HepG2 (cell line): ENCODE measurements around the gene TJAP1. TPM values are rescaled to one million over a fixed set of nuclear protein-coding genes. Genes with fewer than 3 reads are reported as not detected.

ENCODE experiments used
- AGO1 ChIP-seq: fragments of 200-400 bp; formaldehyde crosslinking; IDR thresholded peaks from 2 replicates; pipeline ENCODE4 v1.6.1; 2017; ENCODE audit warnings: mild to moderate bottlenecking, low read depth, low read length, moderate library complexity; ENCODE audit not compliant: poor library complexity, severe bottlenecking
- ARID2 ChIP-seq: sonication (generic); formaldehyde crosslinking; IDR thresholded peaks from 2 replicates; pipeline ENCODE4 v1.8.1; 2022; ENCODE audit warnings: mild to moderate bottlenecking, missing genetic modification reagents, borderline replicate concordance
- ATF3 ChIP-seq: sonication (generic); formaldehyde crosslinking; IDR thresholded peaks from 2 replicates; pipeline ENCODE4 v1.4.0; 2020; ENCODE audit warnings: missing genetic modification reagents
- ATF7 ChIP-seq, 2 experiments: fragments of 450-650 bp in 1 of 2; sonication (generic) in 1 of 2; formaldehyde crosslinking in 1 of 2; IDR thresholded peaks; 2 replicates each; pipeline versions ENCODE4 v1.4.0 to v1.6.1; 2016 to 2020; ENCODE audit warnings: antibody characterized with exemption in 1 of 2, mild to moderate bottlenecking in 1 of 2, missing genetic modification reagents in 1 of 2
- EHMT2 ChIP-seq: fragments of 200-600 bp; sonication (generic); IDR thresholded peaks from 2 replicates; pipeline ENCODE4 v1.7.0; 2017; ENCODE audit warnings: antibody characterized with exemption, low read depth, low read length, borderline replicate concordance
- FOSL2 ChIP-seq: sonication (generic); formaldehyde crosslinking; IDR thresholded peaks from 2 replicates; pipeline ENCODE4 v1.4.0; 2020; ENCODE audit warnings: missing genetic modification reagents
- FOXK1 ChIP-seq: sonication (generic); formaldehyde crosslinking; IDR thresholded peaks from 2 replicates; pipeline ENCODE4 v1.4.0; 2020; ENCODE audit warnings: low read depth, missing genetic modification reagents, borderline replicate concordance
- GPN1 ChIP-seq: sonication (generic); formaldehyde crosslinking; IDR thresholded peaks from 2 replicates; pipeline ENCODE4 v1.5.1; 2020; ENCODE audit warnings: missing genetic modification reagents, borderline replicate concordance
- HBP1 ChIP-seq: IDR thresholded peaks from 2 replicates; pipeline ENCODE4 v1.6.1; 2016; ENCODE audit warnings: low read depth, control low read depth
- HOXA9 ChIP-seq: sonication (generic); formaldehyde crosslinking; IDR thresholded peaks from 2 replicates; pipeline ENCODE4 v1.8.1; 2022; ENCODE audit warnings: missing genetic modification reagents, mild to moderate bottlenecking, moderate library complexity, borderline replicate concordance
- KMT2B ChIP-seq: IDR thresholded peaks from 2 replicates; pipeline ENCODE4 v1.6.1; 2016; ENCODE audit warnings: missing genetic modification reagents, missing compliant biosample characterization
- MAFG ChIP-seq: sonication (generic); formaldehyde crosslinking; IDR thresholded peaks from 2 replicates; pipeline ENCODE4 v1.5.1; 2020; ENCODE audit warnings: mild to moderate bottlenecking, missing genetic modification reagents
- NKX3-1 ChIP-seq: sonication (generic); formaldehyde crosslinking; IDR thresholded peaks from 2 replicates; pipeline ENCODE4 v1.5.0; 2020; ENCODE audit warnings: missing genetic modification reagents
- RFXANK ChIP-seq: IDR thresholded peaks from 2 replicates; pipeline ENCODE4 v1.6.1; 2016
- RNF2 ChIP-seq: fragments of 450-650 bp; conservative IDR thresholded peaks from 2 replicates; pipeline ENCODE4 v1.6.1; 2016; ENCODE audit warnings: low read depth
- SRY ChIP-seq: sonication (generic); formaldehyde crosslinking; IDR thresholded peaks from 2 replicates; pipeline ENCODE4 v1.8.0; 2022; ENCODE audit warnings: mild to moderate bottlenecking, missing genetic modification reagents
- TCF7 ChIP-seq: sonication (generic); IDR thresholded peaks from 2 replicates; pipeline ENCODE4 v1.6.1; 2016; ENCODE audit warnings: antibody characterized with exemption, low read depth
- ZBTB20 ChIP-seq: sonication (generic); formaldehyde crosslinking; IDR thresholded peaks from 2 replicates; pipeline ENCODE4 v1.8.1; 2023; ENCODE audit warnings: missing genetic modification reagents, low read depth, mild to moderate bottlenecking, borderline replicate concordance
- ZBTB25 ChIP-seq: IDR thresholded peaks from 2 replicates; pipeline ENCODE4 v1.6.1; 2018; ENCODE audit warnings: missing genetic modification reagents
- ZBTB37 ChIP-seq: sonication (generic); formaldehyde crosslinking; IDR thresholded peaks from 2 replicates; pipeline ENCODE4 v1.4.0; 2020; ENCODE audit warnings: mild to moderate bottlenecking, missing genetic modification reagents
- ZBTB8A ChIP-seq: sonication (generic); formaldehyde crosslinking; IDR thresholded peaks from 2 replicates; pipeline ENCODE4 v1.4.0; 2020; ENCODE audit warnings: mild to moderate bottlenecking, low read depth, missing genetic modification reagents, borderline replicate concordance
- ZFP62 ChIP-seq: sonication (generic); formaldehyde crosslinking; IDR thresholded peaks from 2 replicates; pipeline ENCODE4 v1.4.0; 2020; ENCODE audit warnings: missing genetic modification reagents
- ZNF292 ChIP-seq: sonication (generic); formaldehyde crosslinking; IDR thresholded peaks from 2 replicates; pipeline ENCODE4 v1.8.1; 2022; ENCODE audit warnings: mild to moderate bottlenecking, low read depth, missing genetic modification reagents, borderline replicate concordance
- ZNF30 ChIP-seq: sonication (generic); formaldehyde crosslinking; IDR thresholded peaks from 2 replicates; pipeline ENCODE4 v1.5.0; 2020; ENCODE audit warnings: mild to moderate bottlenecking, missing genetic modification reagents
- ZNF672 ChIP-seq: sonication (generic); formaldehyde crosslinking; IDR thresholded peaks from 2 replicates; pipeline ENCODE4 v1.8.1; 2022; ENCODE audit warnings: missing genetic modification reagents
- ZNF775 ChIP-seq: sonication (generic); formaldehyde crosslinking; IDR thresholded peaks from 2 replicates; pipeline ENCODE4 v1.4.0; 2020; ENCODE audit warnings: missing genetic modification reagents, mild to moderate bottlenecking, moderate library complexity, borderline replicate concordance
- ZNF83 ChIP-seq: sonication (generic); formaldehyde crosslinking; IDR thresholded peaks from 2 replicates; pipeline ENCODE4 v1.4.0; 2020; ENCODE audit warnings: missing genetic modification reagents, mild to moderate bottlenecking, borderline replicate concordance
- ZSCAN22 ChIP-seq: sonication (generic); formaldehyde crosslinking; IDR thresholded peaks from 2 replicates; pipeline ENCODE4 v1.4.0; 2020; ENCODE audit warnings: mild to moderate bottlenecking, missing genetic modification reagents
- polyA plus RNA-seq, 8 experiments: library from polyadenylated mRNA; depleted of rRNA in 3 of 8; stranded (reverse) in 7 of 8; unstranded in 1 of 8; fragments of >200 nt; fragmentation: Illumina TruSeq in 4 of 8; extraction: Trizol in 4 of 8; gene quantifications; 2 replicates each; pipeline versions ENCODE4 v1.2.1 to v1.2.3, GENCODE V29; 2011 to 2016; ENCODE audit warnings: low read depth in 4 of 8, missing spikeins in 1 of 8, mixed read lengths in 1 of 8; ENCODE audit not compliant: insufficient read depth in 1 of 8
- total RNA-seq, 5 experiments: library from RNA; depleted of rRNA; stranded (reverse); fragments of >200 nt; fragmentation: Illumina TruSeq; extraction: Trizol; gene quantifications; 2 replicates each; pipeline ENCODE4 v1.2.3, GENCODE V29; 2016; ENCODE audit warnings: low read depth in 1 of 5

Gene TJAP1
- total and polyA plus RNA-seq, 2 of the 13 experiments (the other 11 are each of a cell fraction or from before 2014, with no cell fraction given) = 15.7 to 41.6 TPM

GRCh38 chr6:43496370-43497128 lies 19.2 kb downstream of the TJAP1 start (continued):
- peak; percentile 66; the same call in 1 of the 2 replicates for TF ChIP-seq HBP1 (CRISPR knock-in tag)
- TF ChIP-seq GPN1 (CRISPR knock-in tag) = no peak
- no peak for TF ChIP-seq TCF7
- no peak for TF ChIP-seq ZNF30
- no peak for TF ChIP-seq ZNF292 (CRISPR knock-in tag)
- no peak for TF ChIP-seq ZSCAN22 (CRISPR knock-in tag)
- TF ChIP-seq ZFP62 (CRISPR knock-in tag) = no peak
- peak; percentile 46 for TF ChIP-seq FOSL2
- TF ChIP-seq ZNF775 = no peak
- TF ChIP-seq NKX3-1 = no peak
- no peak for TF ChIP-seq FOXK1 (CRISPR knock-in tag)
- TF ChIP-seq ZBTB25 (CRISPR knock-in tag) = peak; percentile 69; the same call in 1 of the 2 replicates
- TF ChIP-seq AGO1 = peak; percentile 64
- TF ChIP-seq SRY (CRISPR knock-in tag) = no peak
- TF ChIP-seq RFXANK (CRISPR knock-in tag) = no peak
- no peak for TF ChIP-seq ZBTB37 (CRISPR knock-in tag)
- TF ChIP-seq ATF3 = no peak
- TF ChIP-seq HOXA9 (CRISPR knock-in tag) = no peak
- TF ChIP-seq KMT2B (CRISPR knock-in tag) = no peak
- no peak for TF ChIP-seq RNF2
- no peak for TF ChIP-seq ATF7 (IDR thresholded peaks at IDR 0.05)
- no peak for TF ChIP-seq ATF7 (CRISPR knock-in tag; IDR thresholded peaks at IDR 0.05)
- TF ChIP-seq ZBTB20 (CRISPR knock-in tag) = no peak
- TF ChIP-seq MAFG = no peak
- TF ChIP-seq ZNF83 (CRISPR knock-in tag) = no peak
- TF ChIP-seq ZBTB8A (CRISPR knock-in tag) = no peak
- no peak for TF ChIP-seq EHMT2
- TF ChIP-seq ARID2 (CRISPR knock-in tag) = no peak
- no peak for TF ChIP-seq ZNF672 (CRISPR knock-in tag)
